Kidney (tissue), 14 donors: ENCODE measurements around the gene PLCL2. TPM values are rescaled to one million over a fixed set of nuclear protein-coding genes. Genes with fewer than 3 reads are reported as not detected.

Experiments used
- DNase-seq, 5 donors: peaks; one replicate each; pipeline ENCODE4 v3.0.0-alpha.2; 2013 to 2020
- FAIRE-seq: peaks from 2 replicates; lab custom pipeline; 2012; peaks lifted over from hg19 to GRCh38; lab: Jason Lieb, UNC
- H3K27ac ChIP-seq, 2 donors: one replicate each; pipeline ENCODE4 v1.7.0; 2013; ENCODE audit warnings: low read depth in 2 of 2, low read length in 2 of 2, inconsistent platforms in 1 of 2
- H3K27me3 ChIP-seq: one replicate; pipeline ENCODE4 v1.7.1; 2013; ENCODE audit warnings: low read length, inconsistent platforms; ENCODE audit not compliant: control insufficient read depth, insufficient read depth
- H3K36me3 ChIP-seq, 3 donors: one replicate each; pipeline versions ENCODE4 v1.7.0 to v1.7.1; 2013; ENCODE audit warnings: low read length in 3 of 3, control low read depth in 1 of 3, inconsistent platforms in 1 of 3; ENCODE audit not compliant: insufficient read depth in 3 of 3, control insufficient read depth in 2 of 3
- H3K4me1 ChIP-seq, 3 donors: one replicate each; pipeline versions ENCODE4 v1.7.0 to v1.7.1; 2013; ENCODE audit warnings: low read length in 3 of 3, inconsistent platforms in 1 of 3, low read depth in 1 of 3; ENCODE audit not compliant: control insufficient read depth in 2 of 3, insufficient read depth in 2 of 3
- H3K4me3 ChIP-seq, 3 donors: one replicate each; pipeline versions ENCODE4 v1.7.0 to v1.8.1; 2013; ENCODE audit warnings: low read length in 3 of 3, control low read depth in 1 of 3, inconsistent platforms in 1 of 3
- H3K9ac ChIP-seq, 3 donors: one replicate each; pipeline versions ENCODE4 v1.7.0 to v1.7.1; 2013; ENCODE audit warnings: low read length in 3 of 3, control low read depth in 1 of 3, inconsistent platforms in 1 of 3
- H3K9me3 ChIP-seq, 3 donors: one replicate each; pipeline versions ENCODE4 v1.7.0 to v1.7.1; 2013; ENCODE audit warnings: low read length in 3 of 3, control low read depth in 1 of 3, inconsistent platforms in 1 of 3; ENCODE audit not compliant: control insufficient read depth in 2 of 3, insufficient read depth in 1 of 3
- intact Hi-C: fragments of 100-400 bp; cut with DNase I; formaldehyde crosslinking; loops from one replicate; pipeline ENCODE4 v1.11.1; 2022
- polyA plus RNA-seq: library from polyadenylated mRNA; stranded (reverse); fragments of 350-450 nt; fragmentation: Illumina TruSeq; extraction: RNeasy Lipid Tissue Mini Kit (QIAGEN cat#74804); gene quantifications from one replicate; pipeline ENCODE4 v1.2.3, GENCODE V29; 2014; ENCODE audit warnings: low read depth, low replicate concordance; ENCODE audit not compliant: insufficient read depth
- total RNA-seq: library from RNA; stranded (reverse); fragmentation: NEBNext Ultra II Directional; extraction: Animal tissue kit (Norgen Biotek cat#: 25700); gene quantifications from one replicate; pipeline ENCODE4 v1.2.1, GENCODE V29; 2021
- TF ChIP-seq, protein P1 (sequence below): IDR thresholded peaks from 3 replicates; pipeline ENCODE4 v1.5.1; 2012; ENCODE audit warnings: mild to moderate bottlenecking, moderate library complexity, borderline replicate concordance; ENCODE audit not compliant: insufficient read depth; ENCODE audit errors: extremely low read depth
- donor health status: control.
- donor health status: control.
- donor health status: control.
- donor health status: control.
- donor health status: control.
- donor health status: DM: yes; HTN: yes; CAD: no.
- donor health status: Normal renal cell carcinoma (clear cell type).

Gene PLCL2
- total and polyA plus RNA-seq, 2 donors from 2014 or later: 10.5 to 19.1 TPM

DNA sequence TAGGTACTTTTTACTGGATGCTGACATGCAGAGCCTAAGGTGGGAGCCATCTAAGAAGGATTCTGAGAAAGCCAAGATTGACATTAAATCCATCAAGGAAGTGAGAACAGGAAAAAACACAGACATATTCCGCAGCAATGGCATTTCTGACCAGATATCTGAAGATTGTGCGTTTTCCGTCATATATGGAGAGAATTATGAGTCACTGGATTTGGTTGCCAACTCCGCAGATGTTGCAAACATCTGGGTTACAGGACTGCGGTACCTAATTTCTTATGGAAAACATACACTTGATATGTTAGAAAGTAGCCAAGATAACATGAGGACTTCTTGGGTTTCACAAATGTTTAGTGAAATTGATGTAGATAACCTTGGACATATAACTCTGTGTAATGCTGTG, 125.1 kb downstream of the PLCL2 start:
- peaks cover 0 to 4% (median 2%) of the 10 kb centered on the region in 3 donors for H3K36me3 ChIP-seq
- no peaks in the 10 kb centered on the region for H3K9me3 ChIP-seq
- intact Hi-C loops: no loop called here
- peaks cover 0 to 32% (median 12%) of the 10 kb centered on the region in 3 donors for H3K4me1 ChIP-seq
- no peak overlapping the region for H3K27ac ChIP-seq
- FAIRE-seq (no peak), DNase-seq (no peak)
- H3K4me3 ChIP-seq: no peak overlapping the region
- H3K9ac ChIP-seq: no peak overlapping the region
- TF ChIP-seq, protein P1, sequence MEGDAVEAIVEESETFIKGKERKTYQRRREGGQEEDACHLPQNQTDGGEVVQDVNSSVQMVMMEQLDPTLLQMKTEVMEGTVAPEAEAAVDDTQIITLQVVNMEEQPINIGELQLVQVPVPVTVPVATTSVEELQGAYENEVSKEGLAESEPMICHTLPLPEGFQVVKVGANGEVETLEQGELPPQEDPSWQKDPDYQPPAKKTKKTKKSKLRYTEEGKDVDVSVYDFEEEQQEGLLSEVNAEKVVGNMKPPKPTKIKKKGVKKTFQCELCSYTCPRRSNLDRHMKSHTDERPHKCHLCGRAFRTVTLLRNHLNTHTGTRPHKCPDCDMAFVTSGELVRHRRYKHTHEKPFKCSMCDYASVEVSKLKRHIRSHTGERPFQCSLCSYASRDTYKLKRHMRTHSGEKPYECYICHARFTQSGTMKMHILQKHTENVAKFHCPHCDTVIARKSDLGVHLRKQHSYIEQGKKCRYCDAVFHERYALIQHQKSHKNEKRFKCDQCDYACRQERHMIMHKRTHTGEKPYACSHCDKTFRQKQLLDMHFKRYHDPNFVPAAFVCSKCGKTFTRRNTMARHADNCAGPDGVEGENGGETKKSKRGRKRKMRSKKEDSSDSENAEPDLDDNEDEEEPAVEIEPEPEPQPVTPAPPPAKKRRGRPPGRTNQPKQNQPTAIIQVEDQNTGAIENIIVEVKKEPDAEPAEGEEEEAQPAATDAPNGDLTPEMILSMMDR: no peak
- no peaks in the 10 kb centered on the region for H3K27me3 ChIP-seq

GRCh38 chr3:17011728-17012338, 127.1 kb downstream of the PLCL2 start:
- intact Hi-C loops: no loop called here
- Histone ChIP-seq H3K4me1 (peaks cover 0 to 24% (median 8%) of the 10 kb centered on the region in 3 donors), H3K27ac (no peak overlapping the region), H3K36me3 (peaks cover 0 to 4% (median 2%) of the 10 kb centered on the region in 3 donors), H3K27me3 (no peaks in the 10 kb centered on the region), H3K4me3 (no peak overlapping the region), H3K9me3 (no peaks in the 10 kb centered on the region), H3K9ac (no peak overlapping the region)
- no peak for DNase-seq
- TF ChIP-seq, protein P1: no peak
- FAIRE-seq: no peak

- Histone ChIP-seq H3K9ac (no peak overlapping the region), H3K4me1 (peaks cover 0 to 24% (median 8%) of the 10 kb centered on the region in 3 donors), H3K27ac (peak overlapping the region in 1 of 2 donors; percentile 44), H3K4me3 (no peak overlapping the region), H3K9me3 (no peaks in the 10 kb centered on the region), H3K36me3 (peaks cover 0 to 4% (median 2%) of the 10 kb centered on the region in 3 donors), H3K27me3 (no peaks in the 10 kb centered on the region)
- TF ChIP-seq, protein P1: no peak
- FAIRE-seq: no peak
- intact Hi-C loops: no loop called here
- DNase-seq: no peak
Observed at GRCh38 chr3:17013050-17013449, 128.3 kb downstream of the PLCL2 start.
